Mammary epithelial cell (primary cell): ENCODE data around the gene NR2C2AP.

ENCODE experiments used
- CTCF ChIP-seq, 2 donors: IDR thresholded peaks in 1 of 2; conservative IDR thresholded peaks in 1 of 2; 2 replicates each; pipeline ENCODE4 v1.5.1; 2011 to 2012; ENCODE audit warnings: inconsistent platforms in 2 of 2, low read length in 2 of 2, mild to moderate bottlenecking in 2 of 2, control low read depth in 1 of 2, low read depth in 1 of 2; ENCODE audit not compliant: insufficient read depth in 1 of 2; ENCODE audit errors: extremely low read depth in 1 of 2
- EZH2 ChIP-seq: IDR thresholded peaks from 2 replicates; pipeline ENCODE4 v1.6.1; 2012; ENCODE audit warnings: low read length, inconsistent platforms, borderline replicate concordance

DNA sequence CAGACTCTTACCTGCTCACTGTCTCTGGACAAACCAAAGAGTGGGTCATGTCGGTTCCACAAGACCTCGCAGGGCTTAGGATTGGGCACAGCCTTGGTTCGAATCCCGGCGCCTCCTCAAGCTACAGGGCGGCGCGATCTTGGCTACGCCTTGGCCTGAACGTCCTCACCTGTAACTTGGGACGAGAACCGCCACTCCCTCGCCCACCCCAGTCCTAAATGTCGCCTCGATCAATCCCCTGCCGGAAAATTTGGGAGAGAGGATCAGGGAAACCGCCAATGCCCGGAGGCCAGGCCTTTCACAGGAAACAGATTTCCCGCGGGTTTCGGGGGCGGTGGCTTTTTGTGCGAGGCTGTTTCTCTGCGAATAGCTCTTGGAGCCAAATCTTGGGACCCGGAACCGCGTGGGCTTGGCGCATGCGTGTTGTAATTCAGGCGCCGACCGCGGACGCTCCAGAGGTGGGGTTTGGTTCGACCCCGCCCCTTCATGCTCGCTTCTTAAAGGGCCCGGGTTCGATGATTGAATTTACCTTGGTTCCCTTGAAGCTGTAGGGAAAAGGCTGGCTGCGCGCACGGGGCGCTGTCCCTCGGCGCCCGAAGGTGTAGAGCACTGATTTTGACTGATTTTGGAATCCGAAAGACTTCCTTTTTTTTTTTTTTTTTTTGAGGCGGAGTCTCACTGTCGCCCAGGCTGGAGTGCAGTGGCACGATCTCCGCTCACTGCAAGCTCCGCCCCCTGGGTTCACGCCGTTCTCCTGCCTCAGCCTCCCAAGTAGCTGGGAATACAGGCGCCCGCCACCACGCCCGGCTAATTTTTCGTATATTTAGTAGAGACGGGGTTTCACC is at the start of gene NR2C2AP:
- TF ChIP-seq CTCF (conservative IDR thresholded peaks at IDR 0.05 in 1 of 2, IDR thresholded peaks at IDR 0.05 in 1 of 2; ENCODE audit: extremely low read depth in 1 of 2, insufficient read depth in 1 of 2, low read depth in 1 of 2, low read length in 2 of 2), result no peak
- TF ChIP-seq EZH2, result no peak
